CD14-positive monocyte (primary cell): ENCODE data around the gene SLC38A10. TPM values are rescaled to one million over a fixed set of nuclear protein-coding genes. Genes with fewer than 3 reads are reported as not detected.

Experiments used
- DNase-seq, 3 donors: peaks; one replicate each; pipeline ENCODE4 v3.0.0-alpha.2; 2011 to 2022
- H2AFZ ChIP-seq: 2 replicates; pipeline ENCODE4 v1.6.0; 2012; ENCODE audit warnings: mild to moderate bottlenecking, low read depth, low read length, inconsistent platforms; ENCODE audit not compliant: insufficient read depth, poor library complexity, severe bottlenecking
- H3K27ac ChIP-seq, 2 donors: 1 replicate in 1 of 2; 2 replicates in 1 of 2; pipeline ENCODE4 v1.5.1; 2012 to 2013; ENCODE audit warnings: low read length in 2 of 2, control low read depth in 1 of 2, inconsistent platforms in 1 of 2, low read depth in 1 of 2, mild to moderate bottlenecking in 1 of 2
- H3K27me3 ChIP-seq, 2 donors: one replicate each; pipeline versions ENCODE4 v1.6.0 to v1.6.1; 2011 to 2013; ENCODE audit warnings: low read length in 2 of 2; ENCODE audit not compliant: control insufficient read depth in 2 of 2, insufficient read depth in 2 of 2
- H3K36me3 ChIP-seq, 2 donors: replicated peaks in 1 of 2; 1 replicate in 1 of 2; 2 replicates in 1 of 2; pipeline versions ENCODE4 v1.5.1 to v1.6.1; 2012 to 2013; ENCODE audit warnings: low read length in 2 of 2, control low read depth in 1 of 2, inconsistent platforms in 1 of 2, mild to moderate bottlenecking in 1 of 2; ENCODE audit not compliant: insufficient read depth in 2 of 2, control insufficient read depth in 1 of 2
- H3K4me1 ChIP-seq, 2 donors: 1 replicate in 1 of 2; 2 replicates in 1 of 2; pipeline versions ENCODE4 v1.5.1 to v1.6.1; 2012 to 2013; ENCODE audit warnings: low read length in 2 of 2, control low read depth in 1 of 2, inconsistent platforms in 1 of 2, mild to moderate bottlenecking in 1 of 2, moderate library complexity in 1 of 2; ENCODE audit not compliant: insufficient read depth in 2 of 2, control insufficient read depth in 1 of 2
- H3K4me2 ChIP-seq: replicated peaks from 2 replicates; pipeline ENCODE3; 2012; ENCODE audit warnings: low read length, moderate library complexity, mild to moderate bottlenecking; ENCODE audit not compliant: poor library complexity, severe bottlenecking; ENCODE audit errors: extremely low read depth
- H3K4me3 ChIP-seq, 3 experiments: fragments of 200-600 bp in 1 of 3; sonication (generic) in 1 of 3; replicated peaks in 1 of 3; 1 replicate in 2 of 3; 2 replicates in 1 of 3; pipeline ENCODE4 v1.5.1; 2011 to 2013; ENCODE audit warnings: low read length in 3 of 3, mild to moderate bottlenecking in 3 of 3, control low read depth in 2 of 3, low read depth in 2 of 3, inconsistent platforms in 1 of 3, moderate library complexity in 1 of 3
- H3K79me2 ChIP-seq: 2 replicates; pipeline ENCODE4 v1.6.0; 2012; ENCODE audit warnings: mild to moderate bottlenecking, control low read depth, inconsistent platforms, low read length, moderate library complexity; ENCODE audit not compliant: insufficient read depth
- H3K9ac ChIP-seq: 2 replicates; pipeline ENCODE4 v1.6.0; 2017; ENCODE audit warnings: low read length, mild to moderate bottlenecking; ENCODE audit not compliant: insufficient read depth, poor library complexity, severe bottlenecking
- H3K9me3 ChIP-seq, 2 donors: replicated peaks in 1 of 2; 1 replicate in 1 of 2; 2 replicates in 1 of 2; pipeline versions ENCODE4 v1.5.1 to v1.6.1; 2012 to 2013; ENCODE audit warnings: low read length in 2 of 2, control low read depth in 1 of 2; ENCODE audit not compliant: control insufficient read depth in 1 of 2, insufficient read depth in 1 of 2
- H4K20me1 ChIP-seq: 2 replicates; pipeline ENCODE4 v1.6.0; 2012; ENCODE audit warnings: mild to moderate bottlenecking, low read length, control low read depth, moderate library complexity; ENCODE audit not compliant: insufficient read depth
- H3K27ac Mint-ChIP-seq, 7 donors: one replicate each; pipeline ENCODE4 v1.8.0; 2020; ENCODE audit warnings: mild to moderate bottlenecking in 7 of 7, mixed read lengths in 7 of 7, moderate library complexity in 6 of 7, inconsistent platforms in 2 of 7
- H3K27me3 Mint-ChIP-seq, 3 donors: one replicate each; pipeline ENCODE4 v1.8.0; 2021 to 2022; ENCODE audit warnings: low read depth in 3 of 3, mild to moderate bottlenecking in 3 of 3, mixed read lengths in 3 of 3, moderate library complexity in 3 of 3, inconsistent platforms in 1 of 3
- H3K36me3 Mint-ChIP-seq, 2 donors: one replicate each; pipeline ENCODE4 v1.8.0; 2020; ENCODE audit warnings: mixed read lengths in 2 of 2, inconsistent platforms in 1 of 2, mild to moderate bottlenecking in 1 of 2
- H3K4me1 Mint-ChIP-seq: one replicate; pipeline ENCODE4 v1.8.0; 2020; ENCODE audit warnings: mild to moderate bottlenecking, mixed read lengths
- H3K4me3 Mint-ChIP-seq, 2 donors: one replicate each; pipeline ENCODE4 v1.8.0; 2020; ENCODE audit warnings: mild to moderate bottlenecking in 2 of 2, mixed read lengths in 2 of 2, moderate library complexity in 1 of 2
- H3K9me3 Mint-ChIP-seq, 7 donors: one replicate each; pipeline ENCODE4 v1.8.0; 2020 to 2022; ENCODE audit warnings: mixed read lengths in 7 of 7, mild to moderate bottlenecking in 6 of 7, moderate library complexity in 6 of 7, inconsistent platforms in 2 of 7
- CTCF ChIP-seq: fragments of 200-600 bp; IDR thresholded peaks from one replicate; pipeline ENCODE4 v1.8.0; 2022; ENCODE audit warnings: antibody characterized with exemption, mild to moderate bottlenecking
- WGBS: methylation state at CpG from one replicate; pipeline ENCODE4 v1.1.5; 2013; ENCODE audit warnings: missing lambda C conversion rate; ENCODE audit not compliant: insufficient coverage; 5-methylcytosine and 5-hydroxymethylcytosine counted together
- intact Hi-C, 2 donors: fragments of 100-400 bp; cut with micrococcal nuclease; formaldehyde crosslinking; loops; one replicate each; pipeline versions ENCODE4 v1.15.0 to v1.15.1; 2023
- polyA plus RNA-seq, 3 donors: library from polyadenylated mRNA; depleted of rRNA in 1 of 3; unstranded in 2 of 3; stranded (reverse) in 1 of 3; fragments of 300-500 nt in 2 of 3; fragments of >200 nt in 1 of 3; fragmentation: Illumina TruSeq in 2 of 3; gene quantifications; 1 replicate in 2 of 3; 2 replicates in 1 of 3; pipeline ENCODE4 v1.2.3, GENCODE V29; 2012 to 2021

The SLC38A10 gene
- polyA plus RNA-seq, 3 donors, result 50.8 to 76.1 (median 68.4) TPM

GRCh38 chr17:81302861-81303333, 7.8 kb upstream of the SLC38A10 start:
- H3K27me3 Mint-ChIP-seq, result peaks cover 2 to 13% (median 3%) of the 10 kb centered on the region in 3 donors
- H3K27me3 ChIP-seq, result no peaks in the 10 kb centered on the region
- no peaks in the 10 kb centered on the region for H4K20me1 ChIP-seq
- peaks cover 4% of the 10 kb centered on the region for H3K79me2 ChIP-seq
- peaks cover 3 to 7% of the 10 kb centered on the region in 2 donors for H3K36me3 Mint-ChIP-seq
- no peak overlapping the region for H3K4me3 Mint-ChIP-seq
- intact Hi-C loops, result no loop called here
- H3K4me2 ChIP-seq, result no peak overlapping the region
- no peaks in the 10 kb centered on the region for H3K9me3 ChIP-seq
- DNase-seq, result no peak
- H3K9ac ChIP-seq, result no peak overlapping the region
- H3K36me3 ChIP-seq, result no peaks in the 10 kb centered on the region
- H3K4me1 ChIP-seq, result peaks cover 15 to 23% of the 10 kb centered on the region in 2 donors
- peaks cover 15% of the 10 kb centered on the region for H3K4me1 Mint-ChIP-seq
- H3K4me3 ChIP-seq, result no peak overlapping the region
- no peak overlapping the region for H3K27ac ChIP-seq
- H3K9me3 Mint-ChIP-seq, result peaks cover 0 to 5% (median 1%) of the 10 kb centered on the region in 7 donors
- WGBS, result 75% methylated on average over 14 of the region's 15 CpGs
- no peak overlapping the region for H3K27ac Mint-ChIP-seq
- no peak for TF ChIP-seq CTCF
- H2AFZ ChIP-seq, result no peak overlapping the region

GRCh38 chr17:81302324-81302723, 7.2 kb upstream of the SLC38A10 start:
- H4K20me1 ChIP-seq, result no peaks in the 10 kb centered on the region
- H3K9me3 ChIP-seq, result no peaks in the 10 kb centered on the region
- H3K27me3 ChIP-seq, result no peaks in the 10 kb centered on the region
- no peak for TF ChIP-seq CTCF
- H3K4me1 ChIP-seq, result peaks cover 10 to 18% of the 10 kb centered on the region in 2 donors
- no peak overlapping the region for H2AFZ ChIP-seq
- intact Hi-C loops, result no loop called here
- H3K36me3 ChIP-seq, result no peaks in the 10 kb centered on the region
- H3K4me3 Mint-ChIP-seq, result no peak overlapping the region
- no peak overlapping the region for H3K27ac ChIP-seq
- H3K27ac Mint-ChIP-seq, result no peak overlapping the region
- DNase-seq, result no peak
- no peaks in the 10 kb centered on the region for H3K79me2 ChIP-seq
- peaks cover 0 to under 1% (median 0%) of the 10 kb centered on the region in 7 donors for H3K9me3 Mint-ChIP-seq
- peaks cover 2 to 13% (median 3%) of the 10 kb centered on the region in 3 donors for H3K27me3 Mint-ChIP-seq
- peaks cover 3 to 7% of the 10 kb centered on the region in 2 donors for H3K36me3 Mint-ChIP-seq
- no peak overlapping the region for H3K4me2 ChIP-seq
- H3K4me1 Mint-ChIP-seq, result peaks cover 12% of the 10 kb centered on the region
- no peak overlapping the region for H3K4me3 ChIP-seq
- no peak overlapping the region for H3K9ac ChIP-seq
- 97% methylated on average over 7 of the region's 10 CpGs for WGBS
